Measurements from ENCODE around the gene GPR158.

Gene GPR158

GRCh38 chr10:25627606-25628005 lies 452.8 kb downstream of the GPR158 start:
- TF ChIP-seq ZNF8 (CRISPR knock-in tag; IDR thresholded peaks at IDR 0.05) (no peak), GLIS3 (CRISPR knock-in tag; IDR thresholded peaks at IDR 0.05) (no peak), ISL1 (CRISPR knock-in tag; IDR thresholded peaks at IDR 0.05) (no peak)

GRCh38 chr10:25629333-25629732 lies 454.5 kb downstream of the GPR158 start:
- TF ChIP-seq ZNF565 (CRISPR knock-in tag; conservative IDR thresholded peaks at IDR 0.05; ENCODE audit: low read depth), result no peak
- TF ChIP-seq PATZ1 (CRISPR knock-in tag; IDR thresholded peaks at IDR 0.05; ENCODE audit: borderline replicate concordance), result no peak
- TF ChIP-seq ZC3H10 (CRISPR knock-in tag; IDR thresholded peaks at IDR 0.05), result no peak
- no peak for ATAC-seq

More at GRCh38 chr10:25627606-25628005, 452.8 kb downstream of the GPR158 start:
- no peak for ATAC-seq

- ATAC-seq, result no peak
- TF ChIP-seq CSDC2 (CRISPR knock-in tag; IDR thresholded peaks at IDR 0.05) (no peak), ZFP30 (CRISPR knock-in tag; IDR thresholded peaks at IDR 0.05) (no peak), SNAI2 (CRISPR knock-in tag; IDR thresholded peaks at IDR 0.05) (no peak), TSHZ2 (CRISPR knock-in tag; IDR thresholded peaks at IDR 0.05) (no peak), TCF4 (CRISPR knock-in tag; IDR thresholded peaks at IDR 0.05; ENCODE audit: borderline replicate concordance) (no peak), ISL1 (CRISPR knock-in tag; IDR thresholded peaks at IDR 0.05) (no peak), CREB5 (CRISPR knock-in tag; IDR thresholded peaks at IDR 0.05; ENCODE audit: low read depth) (no peak), ESRRG (CRISPR knock-in tag; IDR thresholded peaks at IDR 0.05) (no peak), CSRNP3 (CRISPR knock-in tag; IDR thresholded peaks at IDR 0.05) (no peak), BACH2 (CRISPR knock-in tag; IDR thresholded peaks at IDR 0.05; ENCODE audit: borderline replicate concordance) (no peak), TOX (CRISPR knock-in tag; IDR thresholded peaks at IDR 0.05; ENCODE audit: borderline replicate concordance) (no peak), ZNF8 (CRISPR knock-in tag; IDR thresholded peaks at IDR 0.05) (no peak), ZNF70 (CRISPR knock-in tag; IDR thresholded peaks at IDR 0.05) (no peak), RARB (CRISPR knock-in tag; IDR thresholded peaks at IDR 0.05) (no peak), ARNTL (CRISPR knock-in tag; IDR thresholded peaks at IDR 0.05; ENCODE audit: borderline replicate concordance, low read depth) (no peak)
Observed at GRCh38 chr10:25631471-25631870, 456.7 kb downstream of the GPR158 start.

- no peak for ATAC-seq
- TF ChIP-seq CREB5 (CRISPR knock-in tag; IDR thresholded peaks at IDR 0.05; ENCODE audit: low read depth) (no peak), ZNF8 (CRISPR knock-in tag; IDR thresholded peaks at IDR 0.05) (no peak), TOX (CRISPR knock-in tag; IDR thresholded peaks at IDR 0.05; ENCODE audit: borderline replicate concordance) (no peak), ZFP30 (CRISPR knock-in tag; IDR thresholded peaks at IDR 0.05) (no peak), CSRNP3 (CRISPR knock-in tag; IDR thresholded peaks at IDR 0.05) (no peak), CSDC2 (CRISPR knock-in tag; IDR thresholded peaks at IDR 0.05) (no peak), BACH2 (CRISPR knock-in tag; IDR thresholded peaks at IDR 0.05; ENCODE audit: borderline replicate concordance) (no peak), PATZ1 (CRISPR knock-in tag; IDR thresholded peaks at IDR 0.05; ENCODE audit: borderline replicate concordance) (no peak), ARNTL (CRISPR knock-in tag; IDR thresholded peaks at IDR 0.05; ENCODE audit: borderline replicate concordance, low read depth) (no peak), TCF4 (CRISPR knock-in tag; IDR thresholded peaks at IDR 0.05; ENCODE audit: borderline replicate concordance) (no peak), TSHZ2 (CRISPR knock-in tag; IDR thresholded peaks at IDR 0.05) (no peak), ZC3H10 (CRISPR knock-in tag; IDR thresholded peaks at IDR 0.05) (no peak)
Observed at GRCh38 chr10:25632802-25633201, 458.0 kb downstream of the GPR158 start.
